HG02623 (cell line): ENCODE data around the gene AUTS2.
"Not testable (repeated sequence)": the region's sequence is repeated elsewhere in the genome, so short reads cannot be mapped to it uniquely, and the experiment has no call there.

Experiments
- ATAC-seq: cut with Tn5 transposase; IDR thresholded peaks from one replicate; pipeline ENCODE4 v1.9.1; 2021; ENCODE audit warnings: moderate library complexity; ENCODE audit not compliant: unreplicated experiment

Gene AUTS2

GRCh38 chr7:70789481-70790214 lies 1191.4 kb downstream of the AUTS2 start:
- ATAC-seq = no peak

- no peak for ATAC-seq
Observed at GRCh38 chr7:70790215-70791073, 1192.2 kb downstream of the AUTS2 start.

- no peak for ATAC-seq
Observed at GRCh38 chr7:70791341-70791740, 1193.1 kb downstream of the AUTS2 start.

- ATAC-seq = no peak
Observed at GRCh38 chr7:70793060-70793459, 1194.8 kb downstream of the AUTS2 start.

- ATAC-seq = no peak
Observed at GRCh38 chr7:70793821-70794220, 1195.5 kb downstream of the AUTS2 start.

- ATAC-seq = no peak
Observed at GRCh38 chr7:70794962-70795361, 1196.7 kb downstream of the AUTS2 start.

GRCh38 chr7:70795948-70796347 lies 1197.7 kb downstream of the AUTS2 start:
- no peak for ATAC-seq

- ATAC-seq = no peak
Observed at GRCh38 chr7:70797109-70797514, 1198.8 kb downstream of the AUTS2 start.

GRCh38 chr7:70799841-70800405 lies 1201.6 kb downstream of the AUTS2 start:
- no peak for ATAC-seq

GRCh38 chr7:70805360-70805759 lies 1207.1 kb downstream of the AUTS2 start:
- ATAC-seq = no peak

- no peak for ATAC-seq
Observed at GRCh38 chr7:70807650-70808049, 1209.4 kb downstream of the AUTS2 start.

- ATAC-seq = no peak
Observed at GRCh38 chr7:70808876-70809275, 1210.6 kb downstream of the AUTS2 start.

GRCh38 chr7:70810558-70811139 lies 1212.4 kb downstream of the AUTS2 start:
- no peak for ATAC-seq

GRCh38 chr7:70812511-70812910 lies 1214.2 kb downstream of the AUTS2 start:
- no peak for ATAC-seq

GRCh38 chr7:70822490-70822889 lies 1224.2 kb downstream of the AUTS2 start:
- not testable (repeated sequence) for ATAC-seq

- no peak for ATAC-seq
Observed at GRCh38 chr7:70829221-70830059, 1231.2 kb downstream of the AUTS2 start.

GRCh38 chr7:70830060-70830395 lies 1231.8 kb downstream of the AUTS2 start:
- ATAC-seq = no peak

- ATAC-seq = no peak
Observed at GRCh38 chr7:70830426-70830825, 1232.2 kb downstream of the AUTS2 start.

- ATAC-seq = no peak
Observed at GRCh38 chr7:70833726-70834125, 1235.5 kb downstream of the AUTS2 start.

- ATAC-seq = no peak
Observed at GRCh38 chr7:70834424-70834823, 1236.1 kb downstream of the AUTS2 start.

- no peak for ATAC-seq
Observed at GRCh38 chr7:70835658-70836057, 1237.4 kb downstream of the AUTS2 start.
